Measurements from ENCODE around the gene HAUS8.

DNA sequence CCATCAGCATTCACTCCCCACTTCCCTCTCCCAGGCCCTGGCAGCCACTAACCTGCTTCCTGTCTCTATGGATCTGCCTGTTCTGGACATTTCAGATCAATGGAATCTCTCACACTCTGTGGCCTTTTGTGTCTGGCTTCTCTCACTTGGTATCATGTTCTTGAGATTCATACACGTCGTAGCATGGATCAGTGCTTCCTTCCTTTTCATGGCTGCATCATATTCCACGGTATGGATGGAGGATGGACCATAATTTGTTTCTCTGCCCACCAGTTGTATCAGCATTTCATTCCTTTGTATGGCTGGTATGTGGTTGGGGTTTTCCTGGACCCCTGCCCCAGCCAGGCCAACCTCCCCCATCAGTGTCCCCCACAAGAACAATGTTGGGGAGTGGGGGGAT, 36.5 kb upstream of the HAUS8 start:
- TF ChIP-seq CTCF (IDR thresholded peaks at IDR 0.05 in 8 of 11, conservative IDR thresholded peaks at IDR 0.05 in 3 of 11) (no peak), POLR2A (IDR thresholded peaks at IDR 0.05) (no peak)
